ENCODE measurements around the gene PAX9. TPM values are rescaled to one million over a fixed set of nuclear protein-coding genes. Genes with fewer than 3 reads are reported as not detected.
A peak's percentile ranks its signal among the peaks of the same experiment; 100 is the strongest.

PAX9 gene
- total RNA-seq = not detected
- under 1 TPM in 1 of 2 donors, not detected in 1; 0.05 TPM for polyA plus RNA-seq
- total RNA-seq = not detected

- DNase-seq (peak in 2 of 9 donors; percentile 9 to 10), ATAC-seq (peak; percentile 59)
- Histone ChIP-seq H3K36me3 (ENCODE audit: control insufficient read depth in 2 of 3, insufficient read depth in 3 of 3, low read length in 3 of 3) (no peaks in the 10 kb centered on the region), H3K9me3 (ENCODE audit: control insufficient read depth in 2 of 3, low read length in 3 of 3) (no peaks in the 10 kb centered on the region), H3K27me3 (ENCODE audit: control insufficient read depth in 2 of 2, insufficient read depth in 2 of 2, low read length in 2 of 2) (peaks cover 7 to 11% of the 10 kb centered on the region in 2 donors), H3K27ac (ENCODE audit: low read depth, low read length) (no peak within 1 kb of the TSS), H3K4me1 (ENCODE audit: control insufficient read depth in 2 of 2, insufficient read depth in 2 of 2, low read length in 2 of 2) (peaks cover 0 to 13% of the 10 kb centered on the region in 2 donors), H3K4me3 (ENCODE audit: low read length) (no peak within 1 kb of the TSS)
- CTCF ChIA-PET = interaction anchor here (0.6 kb wide), 1 partner anchor 83 kb away, joined by 4 read pairs; no protein-coding TSS in a partner anchor
- POLR2A ChIA-PET = no interaction called here
- Mint-ChIP-seq H3K4me3 (peak within 1 kb of the TSS; percentile 39 to 77 (median 66)), H3K4me1 (peaks cover 15 to 67% (median 57%) of the 10 kb centered on the region in 7 donors), H3K9me3 (peaks cover 0 to 22% (median 9%) of the 10 kb centered on the region in 11 donors), H3K27me3 (peaks cover 77 to 99% (median 88%) of the 10 kb centered on the region in 5 donors), H3K27ac (peak within 1 kb of the TSS in 1 of 9 donors; percentile 77), H3K36me3 (peaks cover 0 to 9% (median 7%) of the 10 kb centered on the region in 5 donors)
- intact Hi-C loops (cut with micrococcal nuclease) = loop anchor here in 1 of 2 donors (2.0 to 5.0 kb wide), 2 partner anchors 77 to 936 kb away; partner anchors contain the start of genes FOXA1 and TTC6
Observed at GRCh38 chr14:36661506-36662257, at the start of gene PAX9. Gene PAX9, plus strand, starts transcription at chr14:36661860. Its CDS starts 230 bp downstream, at chr14:36662090.

- Mint-ChIP-seq H3K27ac (no peak overlapping the region), H3K9me3 (peaks cover 0 to 20% (median 5%) of the 10 kb centered on the region in 11 donors), H3K4me3 (no peak overlapping the region), H3K4me1 (no peaks in the 10 kb centered on the region), H3K36me3 (no peaks in the 10 kb centered on the region), H3K27me3 (peaks cover 0 to 9% (median 3%) of the 10 kb centered on the region in 5 donors)
- H3K4me1 ChIP-seq (ENCODE audit: control insufficient read depth in 2 of 2, insufficient read depth in 2 of 2, low read length in 2 of 2) = no peaks in the 10 kb centered on the region
- H3K27me3 ChIP-seq (ENCODE audit: control insufficient read depth in 2 of 2, insufficient read depth in 2 of 2, low read length in 2 of 2) = no peaks in the 10 kb centered on the region
- no peaks in the 10 kb centered on the region for H3K9me3 ChIP-seq (ENCODE audit: control insufficient read depth in 2 of 3, low read length in 3 of 3)
- H3K36me3 ChIP-seq (ENCODE audit: control insufficient read depth in 2 of 3, insufficient read depth in 3 of 3, low read length in 3 of 3) = no peaks in the 10 kb centered on the region
- ATAC-seq (no peak), DNase-seq (no peak)
- POLR2A ChIA-PET = no interaction called here
- intact Hi-C loops (cut with micrococcal nuclease) = no loop called here
- CTCF ChIA-PET = interaction anchor here (0.6 kb wide), 1 partner anchor 36 kb away, joined by 3 read pairs; no protein-coding TSS in a partner anchor
- no peak overlapping the region for H3K27ac ChIP-seq (ENCODE audit: low read depth, low read length)
- no peak overlapping the region for H3K4me3 ChIP-seq (ENCODE audit: low read length)
Observed at GRCh38 chr14:36617824-36618223, 43.8 kb upstream of the PAX9 start.

GRCh38 chr14:36618641-36619040 lies 43.0 kb upstream of the PAX9 start:
- H3K36me3 Mint-ChIP-seq = no peaks in the 10 kb centered on the region
- H3K27ac ChIP-seq (ENCODE audit: low read depth, low read length) = no peak overlapping the region
- H3K27ac Mint-ChIP-seq = no peak overlapping the region
- no peak overlapping the region for H3K4me3 ChIP-seq (ENCODE audit: low read length)
- ChIA-PET POLR2A (no interaction called here), CTCF (no interaction called here)
- no peaks in the 10 kb centered on the region for H3K36me3 ChIP-seq (ENCODE audit: control insufficient read depth in 2 of 3, insufficient read depth in 3 of 3, low read length in 3 of 3)
- no peak for ATAC-seq
- H3K4me1 Mint-ChIP-seq = no peaks in the 10 kb centered on the region
- peaks cover 0 to 14% (median 6%) of the 10 kb centered on the region in 5 donors for H3K27me3 Mint-ChIP-seq
- peaks cover 0 to 23% (median 5%) of the 10 kb centered on the region in 11 donors for H3K9me3 Mint-ChIP-seq
- H3K27me3 ChIP-seq (ENCODE audit: control insufficient read depth in 2 of 2, insufficient read depth in 2 of 2, low read length in 2 of 2) = no peaks in the 10 kb centered on the region
- H3K4me1 ChIP-seq (ENCODE audit: control insufficient read depth in 2 of 2, insufficient read depth in 2 of 2, low read length in 2 of 2) = no peaks in the 10 kb centered on the region
- no peak for DNase-seq
- no peaks in the 10 kb centered on the region for H3K9me3 ChIP-seq (ENCODE audit: control insufficient read depth in 2 of 3, low read length in 3 of 3)
- no peak overlapping the region for H3K4me3 Mint-ChIP-seq
- intact Hi-C loops (cut with micrococcal nuclease) = no loop called here

GRCh38 chr14:36619131-36619530 lies 42.5 kb upstream of the PAX9 start:
- Histone ChIP-seq H3K27ac (ENCODE audit: low read depth, low read length) (no peak overlapping the region), H3K4me1 (ENCODE audit: control insufficient read depth in 2 of 2, insufficient read depth in 2 of 2, low read length in 2 of 2) (no peaks in the 10 kb centered on the region), H3K27me3 (ENCODE audit: control insufficient read depth in 2 of 2, insufficient read depth in 2 of 2, low read length in 2 of 2) (no peaks in the 10 kb centered on the region), H3K36me3 (ENCODE audit: control insufficient read depth in 2 of 3, insufficient read depth in 3 of 3, low read length in 3 of 3) (no peaks in the 10 kb centered on the region), H3K4me3 (ENCODE audit: low read length) (no peak overlapping the region), H3K9me3 (ENCODE audit: control insufficient read depth in 2 of 3, low read length in 3 of 3) (no peaks in the 10 kb centered on the region)
- Mint-ChIP-seq H3K9me3 (peaks cover 0 to 23% (median 5%) of the 10 kb centered on the region in 11 donors), H3K4me1 (no peaks in the 10 kb centered on the region), H3K4me3 (no peak overlapping the region), H3K27me3 (peaks cover 0 to 9% (median 4%) of the 10 kb centered on the region in 5 donors), H3K27ac (no peak overlapping the region), H3K36me3 (no peaks in the 10 kb centered on the region)
- ATAC-seq (no peak), DNase-seq (no peak)
- intact Hi-C loops (cut with micrococcal nuclease) = no loop called here
- ChIA-PET CTCF (no interaction called here), POLR2A (no interaction called here)

- no peak for DNase-seq
- Mint-ChIP-seq H3K27ac (no peak overlapping the region), H3K4me1 (no peaks in the 10 kb centered on the region), H3K27me3 (peaks cover 0 to 11% (median 5%) of the 10 kb centered on the region in 5 donors), H3K36me3 (no peaks in the 10 kb centered on the region), H3K4me3 (no peak overlapping the region), H3K9me3 (peaks cover 0 to 23% (median 5%) of the 10 kb centered on the region in 11 donors)
- no peaks in the 10 kb centered on the region for H3K9me3 ChIP-seq (ENCODE audit: control insufficient read depth in 2 of 3, low read length in 3 of 3)
- CTCF ChIA-PET = no interaction called here
- H3K4me1 ChIP-seq (ENCODE audit: control insufficient read depth in 2 of 2, insufficient read depth in 2 of 2, low read length in 2 of 2) = no peaks in the 10 kb centered on the region
- ATAC-seq = no peak
- POLR2A ChIA-PET = no interaction called here
- H3K4me3 ChIP-seq (ENCODE audit: low read length) = no peak overlapping the region
- no peaks in the 10 kb centered on the region for H3K27me3 ChIP-seq (ENCODE audit: control insufficient read depth in 2 of 2, insufficient read depth in 2 of 2, low read length in 2 of 2)
- H3K27ac ChIP-seq (ENCODE audit: low read depth, low read length) = no peak overlapping the region
- intact Hi-C loops (cut with micrococcal nuclease) = no loop called here
- no peaks in the 10 kb centered on the region for H3K36me3 ChIP-seq (ENCODE audit: control insufficient read depth in 2 of 3, insufficient read depth in 3 of 3, low read length in 3 of 3)
Observed at GRCh38 chr14:36619853-36620252, 41.8 kb upstream of the PAX9 start.

- POLR2A ChIA-PET = no interaction called here
- no peak overlapping the region for H3K27ac ChIP-seq (ENCODE audit: low read depth, low read length)
- H3K27me3 Mint-ChIP-seq = peaks cover 2 to 41% (median 21%) of the 10 kb centered on the region in 5 donors
- H3K4me1 Mint-ChIP-seq = no peaks in the 10 kb centered on the region
- intact Hi-C loops (cut with micrococcal nuclease) = no loop called here
- H3K27me3 ChIP-seq (ENCODE audit: control insufficient read depth in 2 of 2, insufficient read depth in 2 of 2, low read length in 2 of 2) = no peaks in the 10 kb centered on the region
- H3K36me3 Mint-ChIP-seq = no peaks in the 10 kb centered on the region
- H3K4me3 ChIP-seq (ENCODE audit: low read length) = no peak overlapping the region
- no peak overlapping the region for H3K27ac Mint-ChIP-seq
- H3K4me1 ChIP-seq (ENCODE audit: control insufficient read depth in 2 of 2, insufficient read depth in 2 of 2, low read length in 2 of 2) = no peaks in the 10 kb centered on the region
- no peaks in the 10 kb centered on the region for H3K36me3 ChIP-seq (ENCODE audit: control insufficient read depth in 2 of 3, insufficient read depth in 3 of 3, low read length in 3 of 3)
- no peak for DNase-seq
- CTCF ChIA-PET = no interaction called here
- peaks cover 0 to 26% (median 7%) of the 10 kb centered on the region in 11 donors for H3K9me3 Mint-ChIP-seq
- H3K9me3 ChIP-seq (ENCODE audit: control insufficient read depth in 2 of 3, low read length in 3 of 3) = no peaks in the 10 kb centered on the region
- H3K4me3 Mint-ChIP-seq = no peak overlapping the region
- no peak for ATAC-seq
Observed at GRCh38 chr14:36625014-36625413, 36.6 kb upstream of the PAX9 start.

GRCh38 chr14:36625436-36625835 lies 36.2 kb upstream of the PAX9 start:
- H3K36me3 ChIP-seq (ENCODE audit: control insufficient read depth in 2 of 3, insufficient read depth in 3 of 3, low read length in 3 of 3) = no peaks in the 10 kb centered on the region
- ChIA-PET POLR2A (no interaction called here), CTCF (no interaction called here)
- H3K36me3 Mint-ChIP-seq = no peaks in the 10 kb centered on the region
- no peaks in the 10 kb centered on the region for H3K27me3 ChIP-seq (ENCODE audit: control insufficient read depth in 2 of 2, insufficient read depth in 2 of 2, low read length in 2 of 2)
- H3K4me3 Mint-ChIP-seq = no peak overlapping the region
- no peaks in the 10 kb centered on the region for H3K4me1 ChIP-seq (ENCODE audit: control insufficient read depth in 2 of 2, insufficient read depth in 2 of 2, low read length in 2 of 2)
- no peak overlapping the region for H3K27ac Mint-ChIP-seq
- H3K9me3 ChIP-seq (ENCODE audit: control insufficient read depth in 2 of 3, low read length in 3 of 3) = no peaks in the 10 kb centered on the region
- DNase-seq (no peak), ATAC-seq (no peak)
- no peaks in the 10 kb centered on the region for H3K4me1 Mint-ChIP-seq
- H3K27ac ChIP-seq (ENCODE audit: low read depth, low read length) = no peak overlapping the region
- H3K27me3 Mint-ChIP-seq = peaks cover 2 to 40% (median 24%) of the 10 kb centered on the region in 5 donors
- peaks cover 0 to 26% (median 7%) of the 10 kb centered on the region in 11 donors for H3K9me3 Mint-ChIP-seq
- intact Hi-C loops (cut with micrococcal nuclease) = no loop called here
- no peak overlapping the region for H3K4me3 ChIP-seq (ENCODE audit: low read length)

Measured in naive thymus-derived CD4-positive, alpha-beta T cell (primary cell).